ENCODE measurements around the gene LINGO1. TPM values are rescaled to one million over a fixed set of nuclear protein-coding genes. Genes with fewer than 3 reads are reported as not detected.
A peak's percentile ranks its signal among the peaks of the same experiment; 100 is the strongest.

The LINGO1 gene
- total RNA-seq, 1 experiment from 2014 or later, result not detected

DNA sequence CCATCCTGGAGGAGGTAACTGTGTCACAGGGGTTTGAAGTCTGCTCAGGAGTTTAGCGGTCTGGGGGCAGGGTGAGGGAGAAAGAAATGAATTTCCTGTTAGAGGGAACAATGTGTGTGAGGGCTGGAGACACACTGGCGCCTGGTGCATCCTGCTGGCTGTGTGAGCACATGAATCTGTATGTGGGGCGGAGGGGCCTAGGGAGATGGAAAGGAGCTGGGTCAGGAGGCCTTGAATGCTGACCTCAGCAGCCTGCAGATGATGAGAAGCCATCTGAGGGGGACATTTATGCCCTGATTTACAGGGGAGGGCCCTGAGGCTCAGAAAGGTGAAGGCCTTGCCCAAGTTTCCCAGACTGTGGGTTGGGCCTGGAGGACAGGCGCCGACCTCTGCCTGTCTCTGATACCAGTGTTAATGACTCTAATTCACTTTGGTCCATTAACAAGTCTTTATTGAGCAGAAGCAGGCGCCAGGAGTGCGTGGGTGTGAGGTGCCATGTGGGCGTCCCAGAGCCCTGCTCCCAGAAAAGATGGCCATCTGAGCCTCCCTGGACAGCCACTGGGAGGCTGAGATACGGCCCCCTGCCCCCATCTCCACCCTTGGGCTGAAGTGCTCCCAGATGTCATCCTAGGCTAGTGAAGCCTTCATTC lies 34.8 kb downstream of the LINGO1 start:
- H3K27ac ChIP-seq, result peak overlapping the region; percentile 46
- H3K9me3 ChIP-seq (replicated peaks), result no peaks in the 10 kb centered on the region
- H3K4me3 ChIP-seq, result no peak overlapping the region
- H3K27me3 ChIP-seq (replicated peaks), result no peaks in the 10 kb centered on the region
- H3K36me3 ChIP-seq, result no peaks in the 10 kb centered on the region
- DNase-seq (ENCODE audit: low read depth in 1 of 2, low spot score in 2 of 2), result peak; percentile 20 to 58
- peaks cover 19% of the 10 kb centered on the region for H3K4me1 ChIP-seq (replicated peaks)

DNA sequence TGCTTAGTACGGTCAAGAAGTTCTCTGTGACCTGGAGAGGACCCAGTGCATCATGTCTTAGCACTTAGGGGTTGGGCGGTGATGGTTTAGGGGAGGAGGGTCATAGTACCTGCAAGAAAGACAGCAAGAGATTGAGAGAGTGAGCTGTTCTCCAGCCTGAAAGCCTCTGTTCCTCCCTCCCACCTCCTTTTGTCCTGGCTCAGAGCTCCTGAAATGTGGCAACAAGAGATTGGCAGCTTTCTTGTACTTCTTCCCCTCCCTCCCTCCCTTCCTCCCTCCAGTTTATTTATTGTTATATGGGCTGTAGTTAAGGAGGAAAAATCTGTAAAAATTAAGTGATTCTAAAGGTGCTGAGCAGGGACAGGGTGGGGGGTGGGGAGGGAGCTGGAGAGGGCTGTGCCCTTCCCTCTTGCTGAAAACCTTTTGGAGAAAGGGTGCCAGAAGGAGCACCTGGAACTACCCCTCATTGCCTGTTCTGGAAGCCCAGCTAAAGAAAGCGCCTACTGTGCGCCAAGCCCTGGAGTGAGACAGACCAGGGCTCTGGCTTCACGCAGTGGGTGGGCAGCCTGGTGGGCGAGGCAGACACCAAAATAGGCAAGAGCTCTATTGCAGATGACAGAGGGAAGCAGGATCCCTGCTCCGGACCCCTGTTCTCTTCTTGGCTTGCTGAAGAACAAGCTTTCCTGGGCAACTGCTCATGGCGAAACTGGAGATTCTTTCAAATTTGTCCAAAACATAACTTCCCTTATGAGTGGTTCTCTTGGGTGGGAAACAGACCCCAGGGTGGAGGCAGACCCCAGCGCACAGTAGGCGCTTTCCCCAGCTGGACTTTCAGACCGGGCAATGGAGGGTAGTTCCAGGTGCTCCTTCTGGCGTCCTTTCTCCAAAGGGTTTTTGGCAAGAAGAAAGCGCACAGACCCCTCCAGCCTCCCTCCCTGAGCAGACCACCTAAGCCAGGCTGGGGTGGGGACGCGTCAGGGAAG lies 35.6 kb downstream of the LINGO1 start:
- DNase-seq (ENCODE audit: low read depth in 1 of 2, low spot score in 2 of 2), result no peak
- no peaks in the 10 kb centered on the region for H3K36me3 ChIP-seq
- no peaks in the 10 kb centered on the region for H3K9me3 ChIP-seq (replicated peaks)
- H3K4me3 ChIP-seq, result no peak overlapping the region
- H3K4me1 ChIP-seq (replicated peaks), result peaks cover 19% of the 10 kb centered on the region
- H3K27ac ChIP-seq, result peak overlapping the region; percentile 46
- H3K27me3 ChIP-seq (replicated peaks), result no peaks in the 10 kb centered on the region

DNA sequence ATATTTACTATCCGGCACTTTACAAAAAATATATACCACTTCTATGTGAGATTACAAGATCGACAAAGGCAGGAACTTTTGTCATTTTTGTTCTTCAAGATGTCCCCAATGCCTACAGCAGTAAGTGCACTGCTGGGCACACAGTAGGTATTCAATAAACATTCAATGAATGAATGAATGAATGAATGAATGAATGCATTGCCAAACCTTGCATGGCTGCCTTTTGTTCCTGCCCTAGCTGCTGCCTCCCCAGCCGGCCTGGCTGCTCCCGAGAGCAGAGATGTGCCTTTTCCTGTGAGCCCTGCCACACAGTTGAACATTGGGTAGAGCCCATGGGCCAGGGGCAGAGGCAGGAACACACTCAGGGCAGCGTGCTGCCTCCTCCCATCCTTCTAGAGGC lies 37.5 kb downstream of the LINGO1 start:
- no peaks in the 10 kb centered on the region for H3K27me3 ChIP-seq (replicated peaks)
- no peak overlapping the region for H3K4me3 ChIP-seq
- H3K36me3 ChIP-seq, result no peaks in the 10 kb centered on the region
- no peak for DNase-seq (ENCODE audit: low read depth in 1 of 2, low spot score in 2 of 2)
- H3K9me3 ChIP-seq (replicated peaks), result no peaks in the 10 kb centered on the region
- H3K4me1 ChIP-seq (replicated peaks), result peaks cover 19% of the 10 kb centered on the region
- no peak overlapping the region for H3K27ac ChIP-seq

DNA sequence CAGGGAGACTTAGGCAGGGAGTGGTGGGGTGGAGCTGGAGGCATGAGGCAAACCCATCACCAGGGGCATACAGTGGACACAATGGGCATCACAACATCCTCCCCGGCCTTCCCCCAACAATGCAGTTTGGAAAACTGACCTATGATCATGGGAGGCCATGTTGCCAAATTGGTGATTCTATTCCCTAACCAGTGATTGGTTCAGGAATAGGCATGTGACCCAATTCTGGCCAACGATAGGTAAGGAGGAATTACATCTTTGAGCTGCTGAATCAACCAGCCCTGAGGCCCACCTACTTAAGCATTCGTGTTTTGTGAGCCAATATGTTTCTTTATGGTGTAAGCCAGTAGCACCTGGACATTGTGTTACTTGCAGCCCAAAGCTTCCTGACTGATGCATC lies 40.0 kb downstream of the LINGO1 start:
- Histone ChIP-seq H3K27me3 (replicated peaks) (no peaks in the 10 kb centered on the region), H3K4me3 (no peak overlapping the region), H3K36me3 (no peaks in the 10 kb centered on the region), H3K9me3 (replicated peaks) (no peaks in the 10 kb centered on the region), H3K27ac (no peak overlapping the region), H3K4me1 (replicated peaks) (peaks cover 12% of the 10 kb centered on the region; the same call in 1 of the 2 replicates)
- DNase-seq (ENCODE audit: low read depth in 1 of 2, low spot score in 2 of 2), result no peak

DNA sequence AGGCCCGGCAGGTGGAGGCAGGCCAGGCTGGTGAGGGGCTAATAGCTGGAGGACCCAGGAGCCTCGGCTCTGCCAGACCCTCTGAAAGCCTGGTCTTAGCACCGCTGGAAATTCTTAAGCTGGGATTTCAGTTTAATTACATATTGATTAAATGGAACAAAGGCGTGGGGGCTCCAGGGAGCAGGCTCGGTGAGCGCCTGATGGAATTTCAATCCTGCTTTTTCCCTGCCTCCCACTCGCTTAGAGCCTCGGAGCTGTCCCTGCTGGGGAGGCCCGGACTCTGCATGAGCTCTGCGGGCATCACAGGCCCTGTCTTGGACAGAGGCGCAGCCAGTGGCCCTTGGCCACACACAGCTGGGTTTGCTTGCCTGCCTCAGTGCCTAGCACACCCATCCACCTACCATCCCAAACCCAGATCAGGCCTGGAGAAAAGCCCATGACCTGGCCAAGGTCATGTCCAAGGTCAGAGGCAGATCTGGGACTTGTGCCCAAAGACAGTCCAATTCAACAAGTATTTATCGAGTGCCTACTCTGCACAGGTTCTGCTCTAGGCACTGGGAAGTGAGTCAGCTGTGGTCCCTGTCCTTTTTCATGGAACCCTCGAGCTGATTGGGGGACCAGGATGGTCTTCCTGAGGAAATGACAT lies 40.6 kb downstream of the LINGO1 start:
- Histone ChIP-seq H3K4me3 (no peak overlapping the region), H3K27ac (no peak overlapping the region), H3K9me3 (replicated peaks) (no peaks in the 10 kb centered on the region), H3K27me3 (replicated peaks) (no peaks in the 10 kb centered on the region), H3K4me1 (replicated peaks) (peaks cover 5% of the 10 kb centered on the region; the same call in 1 of the 2 replicates), H3K36me3 (no peaks in the 10 kb centered on the region)
- no peak for DNase-seq (ENCODE audit: low read depth in 1 of 2, low spot score in 2 of 2)

DNA sequence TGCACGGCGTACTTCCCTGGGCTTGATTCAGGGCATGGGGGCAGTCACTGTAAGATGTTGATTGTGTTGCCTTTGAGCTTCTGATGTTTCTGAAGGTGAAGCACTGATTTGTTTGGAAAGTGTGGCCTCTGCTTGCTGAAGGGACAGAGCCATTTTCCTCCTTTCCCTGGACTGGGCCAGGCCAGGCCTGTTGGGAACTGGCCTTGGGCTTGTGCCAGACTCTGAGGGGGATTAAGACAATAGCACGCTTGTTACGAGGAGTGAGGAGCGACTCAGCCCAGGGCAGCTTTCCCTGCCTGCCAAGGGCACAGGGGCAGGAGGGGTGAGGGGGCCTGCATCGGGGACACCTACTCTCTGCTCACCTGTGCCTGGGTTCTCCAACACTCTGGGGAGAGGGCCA lies 42.9 kb downstream of the LINGO1 start:
- no peak overlapping the region for H3K27ac ChIP-seq
- no peaks in the 10 kb centered on the region for H3K36me3 ChIP-seq
- no peaks in the 10 kb centered on the region for H3K9me3 ChIP-seq (replicated peaks)
- no peaks in the 10 kb centered on the region for H3K27me3 ChIP-seq (replicated peaks)
- H3K4me3 ChIP-seq, result no peak overlapping the region
- DNase-seq (ENCODE audit: low read depth in 1 of 2, low spot score in 2 of 2), result no peak
- H3K4me1 ChIP-seq (replicated peaks), result no peaks in the 10 kb centered on the region; the same call in 1 of the 2 replicates

DNA sequence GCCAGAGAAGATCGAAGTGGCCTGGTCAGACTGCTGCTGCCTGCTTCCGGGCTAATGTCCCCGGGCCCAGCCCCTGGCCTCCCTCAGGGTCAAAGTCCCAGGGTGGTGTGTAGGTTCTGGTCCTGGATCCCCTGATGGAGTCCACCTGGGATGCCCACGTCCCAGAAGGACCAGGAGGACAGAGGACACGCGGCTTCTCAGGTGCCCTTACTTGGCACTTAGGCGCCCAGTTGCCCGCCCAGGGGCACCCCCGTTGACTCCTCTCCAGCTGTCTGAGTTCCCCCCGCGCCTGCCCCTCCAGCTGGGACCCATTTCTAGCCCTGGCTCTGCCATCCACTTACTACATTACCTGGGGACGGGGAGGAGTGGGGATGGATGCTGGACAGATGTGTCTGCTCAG lies 44.6 kb downstream of the LINGO1 start:
- Histone ChIP-seq H3K27ac (no peak overlapping the region), H3K36me3 (no peaks in the 10 kb centered on the region), H3K9me3 (replicated peaks) (0 out of 2 replicates have a peak, but pooled peaks cover 3% of the 10 kb centered on the region), H3K27me3 (replicated peaks) (no peaks in the 10 kb centered on the region), H3K4me1 (replicated peaks) (no peaks in the 10 kb centered on the region), H3K4me3 (no peak overlapping the region)
- DNase-seq (ENCODE audit: low read depth in 1 of 2, low spot score in 2 of 2), result no peak

DNA sequence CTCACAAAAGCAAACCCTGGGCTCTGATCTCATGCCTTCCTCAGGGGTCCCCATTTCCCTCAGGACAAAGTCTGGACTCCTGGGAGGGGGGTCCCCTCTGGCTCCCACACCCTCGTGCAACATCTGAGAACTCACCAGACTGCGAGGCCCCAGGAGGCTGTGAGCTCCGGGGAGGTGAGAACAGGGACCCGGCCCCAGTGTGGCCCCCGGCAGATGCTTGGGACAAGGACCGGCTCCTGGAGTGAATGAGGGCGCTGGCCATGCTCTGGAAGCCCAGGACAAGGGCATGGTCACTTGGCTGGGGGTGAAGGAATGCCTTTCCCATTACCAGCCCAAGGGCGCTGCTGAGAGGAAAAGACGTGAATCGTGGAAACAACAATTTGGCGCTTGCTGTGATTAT lies 48.0 kb downstream of the LINGO1 start:
- Histone ChIP-seq H3K4me1 (replicated peaks) (no peaks in the 10 kb centered on the region), H3K9me3 (replicated peaks) (0 out of 2 replicates have a peak, but pooled peaks cover 3% of the 10 kb centered on the region)
- DNase-seq (ENCODE audit: low read depth in 1 of 2, low spot score in 2 of 2), result no peak

DNA sequence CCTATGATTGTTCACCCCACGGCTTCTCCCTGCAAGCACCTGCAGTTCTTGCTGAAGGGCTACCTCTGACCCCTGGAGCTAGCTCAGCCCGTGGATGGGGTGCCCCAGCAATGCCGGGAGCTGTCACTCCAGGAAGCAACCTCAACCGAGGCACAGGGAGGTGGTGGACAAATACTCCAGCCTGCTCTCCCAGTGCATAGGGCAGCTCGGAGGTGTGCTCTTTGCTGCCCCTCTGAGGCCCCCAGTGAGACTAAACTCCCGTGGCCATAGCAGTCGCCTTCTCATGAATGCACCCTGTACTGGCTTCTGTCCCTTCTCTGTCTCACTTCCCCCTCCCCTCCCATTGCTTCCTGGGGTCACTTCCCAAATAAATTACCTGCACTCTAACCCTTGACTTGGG lies 48.5 kb downstream of the LINGO1 start:
- no peak for DNase-seq (ENCODE audit: low read depth in 1 of 2, low spot score in 2 of 2)
- Histone ChIP-seq H3K4me3 (no peak overlapping the region), H3K36me3 (no peaks in the 10 kb centered on the region), H3K27me3 (replicated peaks) (no peaks in the 10 kb centered on the region), H3K4me1 (replicated peaks) (no peaks in the 10 kb centered on the region), H3K9me3 (replicated peaks) (0 out of 2 replicates have a peak, but pooled peaks cover 3% of the 10 kb centered on the region), H3K27ac (no peak overlapping the region)

More for the DNA sequence above, 48.0 kb downstream of the LINGO1 start:
- Histone ChIP-seq H3K27ac (no peak overlapping the region), H3K36me3 (no peaks in the 10 kb centered on the region), H3K27me3 (replicated peaks) (no peaks in the 10 kb centered on the region), H3K4me3 (no peak overlapping the region)

DNA sequence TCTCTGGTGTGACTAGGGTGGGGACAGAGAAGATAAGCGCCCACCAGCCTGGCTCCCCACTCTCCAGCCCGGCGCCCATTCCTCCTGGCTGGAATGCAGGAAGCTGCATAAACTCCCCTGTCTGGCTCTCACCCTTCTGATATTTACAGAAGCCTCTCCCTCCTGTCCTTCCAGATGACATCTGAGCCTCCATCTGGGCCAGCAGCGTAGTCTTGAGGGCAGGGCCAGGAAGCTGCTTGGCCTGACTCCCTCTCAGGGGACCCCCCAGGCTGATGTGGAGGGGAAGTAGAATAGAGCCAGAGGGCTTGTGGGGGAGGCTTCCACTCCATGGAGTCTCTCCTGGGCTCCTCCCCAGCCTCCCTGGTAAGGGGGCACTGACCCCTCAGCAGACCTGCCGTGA lies 49.9 kb downstream of the LINGO1 start:
- DNase-seq (ENCODE audit: low read depth in 1 of 2, low spot score in 2 of 2), result no peak
- H3K9me3 ChIP-seq (replicated peaks), result 0 out of 2 replicates have a peak, but pooled peaks cover 3% of the 10 kb centered on the region
- no peaks in the 10 kb centered on the region for H3K4me1 ChIP-seq (replicated peaks)
- H3K4me3 ChIP-seq, result no peak overlapping the region
- no peaks in the 10 kb centered on the region for H3K36me3 ChIP-seq
- no peaks in the 10 kb centered on the region for H3K27me3 ChIP-seq (replicated peaks)
- H3K27ac ChIP-seq, result no peak overlapping the region

DNA sequence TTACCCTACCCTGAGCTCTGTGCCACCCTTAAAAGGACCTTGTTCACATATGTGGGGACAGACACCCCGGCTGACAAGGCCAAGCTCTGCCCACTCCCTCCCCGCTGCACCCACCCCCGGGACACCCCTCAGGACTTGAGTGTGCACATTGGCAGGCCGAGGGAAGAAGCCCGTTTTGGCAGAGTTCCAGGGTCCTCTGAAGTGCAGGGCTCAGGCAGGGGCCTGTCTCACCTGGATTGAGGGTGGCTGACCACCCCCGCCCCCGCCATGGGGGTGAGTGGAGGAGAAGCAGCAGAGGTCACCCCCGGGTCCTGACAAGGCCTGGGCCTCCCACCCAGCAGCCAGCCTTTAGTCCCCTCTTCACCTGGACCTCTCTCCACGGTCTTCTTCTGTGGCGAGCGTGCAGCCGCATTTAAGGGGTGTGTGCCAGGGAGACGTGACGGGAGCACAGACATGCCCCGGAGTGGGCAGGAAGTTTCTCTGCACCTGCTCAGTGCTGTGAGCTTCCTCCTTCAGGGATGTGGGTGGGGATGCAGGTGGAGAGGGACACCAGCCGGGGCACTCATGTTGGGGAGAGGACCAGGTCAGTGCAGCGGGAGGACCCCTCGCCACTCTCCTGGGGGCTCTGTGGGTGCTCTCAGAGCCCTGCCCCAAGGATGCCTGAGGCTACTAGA lies 50.7 kb downstream of the LINGO1 start:
- no peaks in the 10 kb centered on the region for H3K36me3 ChIP-seq
- H3K4me1 ChIP-seq (replicated peaks), result no peaks in the 10 kb centered on the region
- no peak for DNase-seq (ENCODE audit: low read depth in 1 of 2, low spot score in 2 of 2)

DNA sequence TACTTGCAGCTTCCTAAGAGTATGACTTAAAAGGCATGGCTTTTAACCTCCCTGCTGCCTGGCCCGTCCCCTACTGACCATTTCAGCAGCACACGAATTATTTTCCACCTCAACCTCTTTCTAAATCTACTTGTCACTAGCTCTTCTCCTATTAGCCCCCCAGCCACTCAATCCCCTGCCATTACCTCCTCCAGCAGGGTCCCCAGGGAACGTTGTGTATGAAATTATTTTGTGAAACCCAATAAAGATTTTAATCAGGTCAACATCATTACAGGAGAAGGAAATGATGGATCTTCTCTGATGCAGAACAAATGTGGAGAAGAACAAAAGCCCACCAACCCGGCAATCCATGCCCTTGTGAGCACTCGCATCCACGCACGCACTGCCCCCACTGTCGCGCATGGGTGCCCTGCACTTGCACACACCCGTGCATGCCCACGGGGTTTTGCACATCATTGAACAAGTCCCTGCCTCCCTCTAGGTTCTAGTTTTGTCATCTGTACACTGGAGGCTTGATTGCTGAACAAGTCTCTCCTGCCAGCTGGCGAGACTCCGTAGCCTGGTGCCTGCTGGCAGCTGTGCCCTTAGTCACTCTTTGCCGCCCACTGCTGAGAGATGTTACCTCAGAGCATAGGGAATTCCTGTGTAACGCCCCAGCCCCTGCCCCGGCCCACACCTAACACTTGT lies 51.6 kb downstream of the LINGO1 start:
- DNase-seq (ENCODE audit: low read depth in 1 of 2, low spot score in 2 of 2), result no peak
- Histone ChIP-seq H3K4me3 (no peak overlapping the region), H3K9me3 (replicated peaks) (0 out of 2 replicates have a peak, but pooled peaks cover 3% of the 10 kb centered on the region), H3K27ac (no peak overlapping the region), H3K36me3 (no peaks in the 10 kb centered on the region), H3K27me3 (replicated peaks) (no peaks in the 10 kb centered on the region), H3K4me1 (replicated peaks) (no peaks in the 10 kb centered on the region)

More for the DNA sequence above, 50.7 kb downstream of the LINGO1 start:
- Histone ChIP-seq H3K27ac (no peak overlapping the region), H3K27me3 (replicated peaks) (no peaks in the 10 kb centered on the region), H3K4me3 (no peak overlapping the region), H3K9me3 (replicated peaks) (0 out of 2 replicates have a peak, but pooled peaks cover 3% of the 10 kb centered on the region)

Data from SJSA1 (cell line).